Fibroblast of lung (primary cell): ENCODE results near the gene DPYD. TPM values are rescaled to one million over a fixed set of nuclear protein-coding genes. Genes with fewer than 3 reads are reported as not detected.

Source experiments
- DNase-seq, 2 donors: peaks; one replicate each; pipeline versions ENCODE4 v3.0.0 to v3.0.0-alpha.2; 2010; ENCODE audit warnings: low read depth in 2 of 2
- H2AFZ ChIP-seq: 2 replicates; pipeline ENCODE4 v1.5.1; 2012; ENCODE audit warnings: low read length, control low read depth, inconsistent platforms
- H3K27ac ChIP-seq: 2 replicates; pipeline ENCODE4 v1.5.1; 2011; ENCODE audit warnings: low read length, control low read depth; ENCODE audit not compliant: insufficient read depth
- H3K27me3 ChIP-seq: 2 replicates; pipeline ENCODE4 v1.5.1; 2011; ENCODE audit warnings: mild to moderate bottlenecking, low read length; ENCODE audit not compliant: control insufficient read depth, insufficient read depth
- H3K36me3 ChIP-seq: 2 replicates; pipeline ENCODE4 v1.5.1; 2011; ENCODE audit warnings: low read length; ENCODE audit not compliant: control insufficient read depth, insufficient read depth
- H3K4me1 ChIP-seq: 2 replicates; pipeline ENCODE4 v1.5.1; 2011; ENCODE audit warnings: low read length; ENCODE audit not compliant: control insufficient read depth, insufficient read depth; ENCODE audit errors: extremely low read depth
- H3K4me2 ChIP-seq: 2 replicates; pipeline ENCODE4 v1.5.1; 2011; ENCODE audit warnings: low read length, control low read depth; ENCODE audit not compliant: insufficient read depth; ENCODE audit errors: extremely low read depth
- H3K4me3 ChIP-seq, 4 experiments: fragments of 200-600 bp in 1 of 4; sonication (generic) in 1 of 4; replicated peaks in 1 of 4; 2 replicates each; pipeline ENCODE4 v1.5.1; 2011 to 2016; ENCODE audit warnings: low read length in 4 of 4, low read depth in 3 of 4, mild to moderate bottlenecking in 3 of 4, control low read depth in 2 of 4, inconsistent platforms in 1 of 4, mixed read lengths in 1 of 4; ENCODE audit not compliant: insufficient read depth in 1 of 4; ENCODE audit errors: control extremely low read depth in 1 of 4
- H3K79me2 ChIP-seq: 2 replicates; pipeline ENCODE4 v1.5.1; 2012; ENCODE audit warnings: mild to moderate bottlenecking, low read length, inconsistent platforms; ENCODE audit not compliant: control insufficient read depth, insufficient read depth
- H3K9ac ChIP-seq: 2 replicates; pipeline ENCODE4 v1.5.1; 2011; ENCODE audit warnings: mild to moderate bottlenecking, low read length, control low read depth; ENCODE audit not compliant: insufficient read depth
- H3K9me3 ChIP-seq: 2 replicates; pipeline ENCODE4 v1.5.1; 2012; ENCODE audit warnings: low read depth, low read length; ENCODE audit not compliant: control insufficient read depth, insufficient read depth
- H4K20me1 ChIP-seq: 2 replicates; pipeline ENCODE4 v1.5.1; 2011; ENCODE audit warnings: low read length; ENCODE audit not compliant: control insufficient read depth, insufficient read depth; ENCODE audit errors: extremely low read depth
- EZH2 ChIP-seq: IDR thresholded peaks from 2 replicates; pipeline ENCODE4 v1.5.1; 2012; ENCODE audit warnings: low read length, control low read depth, mild to moderate bottlenecking; ENCODE audit errors: missing control alignments
- polyA plus RNA-seq, 2 donors: library from polyadenylated mRNA; depleted of rRNA in 1 of 2; stranded (reverse) in 1 of 2; unstranded in 1 of 2; fragments of >200 nt; gene quantifications; 2 replicates each; pipeline ENCODE4 v1.2.1, GENCODE V29; 2011 to 2012; ENCODE audit warnings: missing spikeins in 1 of 2
- total RNA-seq: library from RNA; depleted of rRNA; stranded (reverse); fragments of >200 nt; gene quantifications from 2 replicates; pipeline ENCODE4 v1.2.1, GENCODE V29; 2014
- TF ChIP-seq, protein P1 (sequence below), 2 donors: IDR thresholded peaks in 1 of 2; conservative IDR thresholded peaks in 1 of 2; 1 replicate in 1 of 2; 2 replicates in 1 of 2; pipeline ENCODE4 v1.5.1; 2011 to 2012; ENCODE audit warnings: low read length in 2 of 2, control low read depth in 1 of 2, inconsistent platforms in 1 of 2, low read depth in 1 of 2, mild to moderate bottlenecking in 1 of 2

The DPYD gene
- total and polyA plus RNA-seq, 2 donors (not counting 1 experiment from before 2014, with no cell fraction given): 32.0 to 63.1 TPM

DNA sequence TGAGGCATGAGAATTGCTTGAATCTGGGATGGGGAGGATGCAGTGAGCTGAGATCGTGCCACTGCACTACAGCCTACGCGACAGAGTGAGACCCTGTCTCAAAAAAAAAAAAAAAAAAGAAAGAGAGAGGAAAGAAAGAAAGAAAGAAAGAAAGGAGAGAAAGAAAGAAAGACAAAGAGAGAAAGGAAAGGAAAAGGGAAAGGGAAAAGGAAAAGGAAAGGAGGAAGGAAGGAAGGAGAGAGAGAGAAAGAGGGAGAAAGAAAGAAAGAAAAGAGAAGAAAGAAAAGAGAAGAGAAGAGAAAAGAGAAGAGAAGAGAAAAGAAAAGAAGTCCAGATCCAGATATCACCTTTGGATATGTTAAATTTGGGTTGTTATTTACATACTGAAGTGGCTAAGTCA, 106.0 kb downstream of the DPYD start:
- Histone ChIP-seq H3K36me3 (no peaks in the 10 kb centered on the region), H3K9me3 (no peaks in the 10 kb centered on the region), H3K4me3 (no peak overlapping the region), H3K4me1 (peaks cover 5% of the 10 kb centered on the region), H3K27ac (no peak overlapping the region), H2AFZ (no peak overlapping the region), H3K9ac (no peak overlapping the region), H4K20me1 (no peaks in the 10 kb centered on the region), H3K4me2 (no peak overlapping the region), H3K79me2 (no peaks in the 10 kb centered on the region), H3K27me3 (no peaks in the 10 kb centered on the region)
- no peak for TF ChIP-seq EZH2
- TF ChIP-seq, protein P1, sequence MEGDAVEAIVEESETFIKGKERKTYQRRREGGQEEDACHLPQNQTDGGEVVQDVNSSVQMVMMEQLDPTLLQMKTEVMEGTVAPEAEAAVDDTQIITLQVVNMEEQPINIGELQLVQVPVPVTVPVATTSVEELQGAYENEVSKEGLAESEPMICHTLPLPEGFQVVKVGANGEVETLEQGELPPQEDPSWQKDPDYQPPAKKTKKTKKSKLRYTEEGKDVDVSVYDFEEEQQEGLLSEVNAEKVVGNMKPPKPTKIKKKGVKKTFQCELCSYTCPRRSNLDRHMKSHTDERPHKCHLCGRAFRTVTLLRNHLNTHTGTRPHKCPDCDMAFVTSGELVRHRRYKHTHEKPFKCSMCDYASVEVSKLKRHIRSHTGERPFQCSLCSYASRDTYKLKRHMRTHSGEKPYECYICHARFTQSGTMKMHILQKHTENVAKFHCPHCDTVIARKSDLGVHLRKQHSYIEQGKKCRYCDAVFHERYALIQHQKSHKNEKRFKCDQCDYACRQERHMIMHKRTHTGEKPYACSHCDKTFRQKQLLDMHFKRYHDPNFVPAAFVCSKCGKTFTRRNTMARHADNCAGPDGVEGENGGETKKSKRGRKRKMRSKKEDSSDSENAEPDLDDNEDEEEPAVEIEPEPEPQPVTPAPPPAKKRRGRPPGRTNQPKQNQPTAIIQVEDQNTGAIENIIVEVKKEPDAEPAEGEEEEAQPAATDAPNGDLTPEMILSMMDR (conservative IDR thresholded peaks at IDR 0.05 in 1 of 2, IDR thresholded peaks at IDR 0.05 in 1 of 2; ENCODE audit: low read depth in 1 of 2, low read length in 2 of 2): no peak
- DNase-seq: no peak

DNA sequence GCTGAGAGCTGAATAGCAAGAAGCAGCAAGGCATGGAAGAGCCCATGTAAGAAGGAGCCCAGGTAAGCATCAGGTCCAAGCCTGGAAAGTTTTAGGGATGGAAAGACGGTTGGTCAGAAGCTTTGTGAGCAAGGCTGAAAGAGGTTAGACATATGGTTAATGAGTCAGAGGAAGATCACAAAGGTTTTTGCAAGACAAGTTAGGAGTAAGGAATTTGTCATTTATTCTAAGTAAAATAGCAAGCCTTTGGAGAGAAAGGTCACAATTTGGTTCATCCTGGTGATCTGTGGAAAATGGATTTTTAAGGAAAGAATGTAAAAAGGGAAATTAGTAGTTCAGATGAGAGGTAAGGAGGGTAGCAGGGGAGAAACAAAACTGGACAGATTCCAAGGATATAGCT, 106.7 kb downstream of the DPYD start:
- DNase-seq: peak in 1 of 2 donors; percentile 64
- Histone ChIP-seq H3K4me3 (no peak overlapping the region), H3K79me2 (no peaks in the 10 kb centered on the region), H3K4me1 (peaks cover 5% of the 10 kb centered on the region), H3K9ac (no peak overlapping the region), H3K4me2 (no peak overlapping the region), H3K27me3 (no peaks in the 10 kb centered on the region), H3K9me3 (no peaks in the 10 kb centered on the region), H4K20me1 (no peaks in the 10 kb centered on the region), H3K36me3 (no peaks in the 10 kb centered on the region), H2AFZ (no peak overlapping the region), H3K27ac (no peak overlapping the region)
- TF ChIP-seq, protein P1 (conservative IDR thresholded peaks at IDR 0.05 in 1 of 2, IDR thresholded peaks at IDR 0.05 in 1 of 2; ENCODE audit: low read depth in 1 of 2, low read length in 2 of 2): no peak
- TF ChIP-seq EZH2: no peak

DNA sequence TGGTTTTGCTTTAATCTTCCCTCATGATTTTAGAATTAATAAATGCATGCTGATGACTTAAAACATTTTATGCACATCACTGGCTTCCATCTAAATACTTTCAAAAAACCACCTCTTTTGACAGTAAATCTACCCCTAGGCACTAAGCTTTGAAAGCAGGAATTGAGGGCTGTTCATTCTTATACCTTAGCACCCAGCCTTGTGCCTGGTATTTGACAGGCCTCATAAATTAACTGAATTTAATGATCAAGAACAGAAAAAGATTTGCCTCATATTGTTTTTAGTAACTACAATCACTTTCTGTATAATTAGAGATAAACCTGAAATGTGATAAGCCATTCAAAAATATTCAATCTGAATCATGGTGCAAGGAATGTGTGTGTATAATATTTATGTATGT, 108.8 kb downstream of the DPYD start:
- Histone ChIP-seq H3K79me2 (no peaks in the 10 kb centered on the region), H2AFZ (no peak overlapping the region), H3K4me2 (no peak overlapping the region), H3K27ac (no peak overlapping the region), H3K4me1 (peaks cover 5% of the 10 kb centered on the region), H4K20me1 (no peaks in the 10 kb centered on the region), H3K9ac (no peak overlapping the region), H3K4me3 (no peak overlapping the region), H3K36me3 (no peaks in the 10 kb centered on the region), H3K9me3 (no peaks in the 10 kb centered on the region), H3K27me3 (no peaks in the 10 kb centered on the region)
- TF ChIP-seq, protein P1 (conservative IDR thresholded peaks at IDR 0.05 in 1 of 2, IDR thresholded peaks at IDR 0.05 in 1 of 2; ENCODE audit: low read depth in 1 of 2, low read length in 2 of 2): no peak
- no peak for TF ChIP-seq EZH2
- DNase-seq: no peak
